Caco-2 (cell line): ENCODE measurements around the gene GPS2. TPM values are rescaled to one million over a fixed set of nuclear protein-coding genes. Genes with fewer than 3 reads are reported as not detected.
"Not testable (repeated sequence)": the region's sequence is repeated elsewhere in the genome, so short reads cannot be mapped to it uniquely, and the experiment has no call there.

Source experiments
- BruUV-seq: library from RNA; stranded (reverse); fragments of 400-500 nt; replicated peaks from 2 replicates; lab custom pipeline; 2021; lab: Mats Ljungman, UMichigan
- CTCF ChIA-PET: fragments of 300-600 bp; sonication (Branson Sonifier 250); formaldehyde crosslinking; loops from one replicate; lab custom pipeline; 2022; ENCODE audit warnings: antibody characterized with exemption; lab: Charles Lee
- POLR2A ChIA-PET: fragments of 300-600 bp; sonication (Branson Sonifier 250); formaldehyde crosslinking; loops from one replicate; lab custom pipeline; 2022; ENCODE audit warnings: antibody characterized with exemption; lab: Charles Lee
- DNase-seq, 2 experiments: peaks; one replicate each; pipeline versions ENCODE4 v3.0.0 to v3.0.0-alpha.2; 2020 to 2022
- H3K27me3 ChIP-seq: replicated peaks from 2 replicates; pipeline ENCODE4 v1.6.0; 2011; ENCODE audit warnings: low read length; ENCODE audit not compliant: control insufficient read depth, insufficient read depth
- H3K36me3 ChIP-seq: 2 replicates; pipeline ENCODE4 v1.5.1; 2011; ENCODE audit warnings: low read length; ENCODE audit not compliant: control insufficient read depth, insufficient read depth
- H3K4me1 ChIP-seq: fragments of 250-450 bp; sonication (Bioruptor Pico); 2 replicates; pipeline ENCODE4 v1.5.1; 2020; ENCODE audit warnings: mild to moderate bottlenecking
- H3K4me3 ChIP-seq: 2 replicates; pipeline ENCODE4 v1.5.1; 2011; ENCODE audit warnings: low read depth, mild to moderate bottlenecking, control low read depth, low read length
- H3K9me3 ChIP-seq: fragments of 250-450 bp; sonication (Bioruptor Pico); 2 replicates; pipeline ENCODE4 v1.5.1; 2020; ENCODE audit warnings: mild to moderate bottlenecking, moderate library complexity
- H3K27ac Mint-ChIP-seq: one replicate; pipeline ENCODE4 v1.8.0; 2022; ENCODE audit warnings: mixed read lengths; ENCODE audit not compliant: unreplicated experiment
- H3K27me3 Mint-ChIP-seq: one replicate; pipeline ENCODE4 v1.8.0; 2022; ENCODE audit warnings: mixed read lengths; ENCODE audit not compliant: insufficient read depth, unreplicated experiment
- H3K36me3 Mint-ChIP-seq: one replicate; pipeline ENCODE4 v1.8.0; 2022; ENCODE audit warnings: mild to moderate bottlenecking, mixed read lengths; ENCODE audit not compliant: insufficient read depth, unreplicated experiment
- H3K4me1 Mint-ChIP-seq: one replicate; pipeline ENCODE4 v1.8.0; 2022; ENCODE audit warnings: low read depth, mixed read lengths; ENCODE audit not compliant: unreplicated experiment
- H3K4me3 Mint-ChIP-seq: one replicate; pipeline ENCODE4 v1.8.0; 2022; ENCODE audit warnings: mild to moderate bottlenecking, moderate library complexity, mixed read lengths; ENCODE audit not compliant: unreplicated experiment
- H3K9me3 Mint-ChIP-seq: one replicate; pipeline ENCODE4 v1.8.0; 2022; ENCODE audit warnings: mixed read lengths; ENCODE audit not compliant: unreplicated experiment
- intact Hi-C: fragments of 100-400 bp; cut with micrococcal nuclease; formaldehyde crosslinking; loops from one replicate; pipeline ENCODE4 v1.10.0; 2022; ENCODE audit not compliant: unreplicated experiment
- total RNA-seq: library from RNA; stranded (reverse); gene quantifications from 2 replicates; pipeline ENCODE4 v1.2.3, GENCODE V29; 2022
- TF ChIP-seq, protein P1 (sequence below), 2 experiments: fragments of 200-600 bp in 1 of 2; IDR thresholded peaks; 1 replicate in 1 of 2; 2 replicates in 1 of 2; pipeline versions ENCODE4 v1.5.1 to v1.8.0; 2011 to 2022; ENCODE audit warnings: antibody characterized with exemption in 1 of 2, control low read depth in 1 of 2, inconsistent platforms in 1 of 2, low read depth in 1 of 2, low read length in 1 of 2, mild to moderate bottlenecking in 1 of 2, moderate library complexity in 1 of 2; ENCODE audit not compliant: insufficient read depth in 1 of 2, severe bottlenecking in 1 of 2, unreplicated experiment in 1 of 2

Gene GPS2
- total RNA-seq, 1 experiment from 2014 or later: 39.2 TPM

DNA sequence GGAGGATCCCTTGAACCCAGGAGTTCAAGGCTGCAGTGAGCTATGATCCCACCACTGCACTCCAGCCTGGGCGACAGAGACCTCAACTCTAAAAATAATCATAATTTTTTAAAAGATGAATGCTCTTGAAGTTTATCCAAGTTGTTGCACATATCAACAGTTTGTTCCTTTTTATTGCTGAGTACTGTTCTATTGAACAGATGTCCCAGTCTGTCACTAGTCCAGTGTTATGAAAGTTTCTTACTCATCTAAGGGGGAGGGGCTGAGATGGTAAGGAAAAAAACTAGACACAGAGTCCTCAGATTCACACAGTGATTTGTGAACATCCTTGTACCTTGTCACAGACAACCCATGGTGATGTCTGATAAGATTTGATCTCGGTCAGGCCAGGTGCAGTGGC, 25.0 kb upstream of the GPS2 start:
- POLR2A ChIA-PET: no interaction called here
- H3K9me3 Mint-ChIP-seq: no peaks in the 10 kb centered on the region

DNA sequence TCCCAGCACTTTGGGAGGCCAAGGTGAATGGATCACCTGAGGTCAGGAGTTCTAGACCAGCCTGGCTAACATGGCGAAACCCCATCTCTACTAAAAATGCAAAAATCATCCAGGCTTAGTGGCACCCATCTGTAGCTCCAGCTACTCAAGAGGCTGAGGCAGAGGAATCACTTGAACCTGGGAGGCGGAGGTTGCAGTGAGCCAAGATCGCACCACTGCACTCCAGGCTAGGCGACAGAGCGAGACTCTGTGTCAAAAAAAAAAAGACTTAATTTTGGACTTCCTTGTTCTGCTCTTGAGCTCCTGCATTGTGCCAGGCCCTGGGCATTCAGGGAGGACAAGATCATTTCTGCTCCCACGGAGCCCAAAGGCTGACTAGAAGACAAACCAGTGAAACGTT, 22.4 kb upstream of the GPS2 start:
- BruUV-seq, POLR2A ChIA-PET, H3K4me1 Mint-ChIP-seq, CTCF ChIA-PET, H3K4me1 ChIP-seq, DNase-seq, H3K27ac Mint-ChIP-seq, H3K9me3 Mint-ChIP-seq, H3K27me3 ChIP-seq, H3K36me3 ChIP-seq, intact Hi-C loops, H3K27me3 Mint-ChIP-seq, H3K9me3 ChIP-seq, H3K4me3 Mint-ChIP-seq, H3K4me3 ChIP-seq: not testable (repeated sequence)
- peaks cover 11% of the 10 kb centered on the region for H3K36me3 Mint-ChIP-seq

More for the DNA sequence above, 25.0 kb upstream of the GPS2 start:
- TF ChIP-seq, protein P1, sequence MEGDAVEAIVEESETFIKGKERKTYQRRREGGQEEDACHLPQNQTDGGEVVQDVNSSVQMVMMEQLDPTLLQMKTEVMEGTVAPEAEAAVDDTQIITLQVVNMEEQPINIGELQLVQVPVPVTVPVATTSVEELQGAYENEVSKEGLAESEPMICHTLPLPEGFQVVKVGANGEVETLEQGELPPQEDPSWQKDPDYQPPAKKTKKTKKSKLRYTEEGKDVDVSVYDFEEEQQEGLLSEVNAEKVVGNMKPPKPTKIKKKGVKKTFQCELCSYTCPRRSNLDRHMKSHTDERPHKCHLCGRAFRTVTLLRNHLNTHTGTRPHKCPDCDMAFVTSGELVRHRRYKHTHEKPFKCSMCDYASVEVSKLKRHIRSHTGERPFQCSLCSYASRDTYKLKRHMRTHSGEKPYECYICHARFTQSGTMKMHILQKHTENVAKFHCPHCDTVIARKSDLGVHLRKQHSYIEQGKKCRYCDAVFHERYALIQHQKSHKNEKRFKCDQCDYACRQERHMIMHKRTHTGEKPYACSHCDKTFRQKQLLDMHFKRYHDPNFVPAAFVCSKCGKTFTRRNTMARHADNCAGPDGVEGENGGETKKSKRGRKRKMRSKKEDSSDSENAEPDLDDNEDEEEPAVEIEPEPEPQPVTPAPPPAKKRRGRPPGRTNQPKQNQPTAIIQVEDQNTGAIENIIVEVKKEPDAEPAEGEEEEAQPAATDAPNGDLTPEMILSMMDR (IDR thresholded peaks at IDR 0.05; ENCODE audit: insufficient read depth in 1 of 2, low read depth in 1 of 2, low read length in 1 of 2, severe bottlenecking in 1 of 2, unreplicated experiment in 1 of 2): no peak
- no TSS peak for BruUV-seq
- peaks cover 6% of the 10 kb centered on the region for H3K4me1 Mint-ChIP-seq
- H3K27me3 Mint-ChIP-seq: peaks cover 3% of the 10 kb centered on the region
- H3K36me3 ChIP-seq: no peaks in the 10 kb centered on the region
- intact Hi-C loops: no loop called here
- H3K4me3 ChIP-seq: no peak overlapping the region
- H3K27me3 ChIP-seq: no peaks in the 10 kb centered on the region
- no peak for DNase-seq
- CTCF ChIA-PET: no interaction called here
- H3K9me3 ChIP-seq: no peaks in the 10 kb centered on the region
- no peak overlapping the region for H3K27ac Mint-ChIP-seq
- no peak overlapping the region for H3K4me3 Mint-ChIP-seq
- no peaks in the 10 kb centered on the region for H3K4me1 ChIP-seq
- peaks cover 11% of the 10 kb centered on the region for H3K36me3 Mint-ChIP-seq

DNA sequence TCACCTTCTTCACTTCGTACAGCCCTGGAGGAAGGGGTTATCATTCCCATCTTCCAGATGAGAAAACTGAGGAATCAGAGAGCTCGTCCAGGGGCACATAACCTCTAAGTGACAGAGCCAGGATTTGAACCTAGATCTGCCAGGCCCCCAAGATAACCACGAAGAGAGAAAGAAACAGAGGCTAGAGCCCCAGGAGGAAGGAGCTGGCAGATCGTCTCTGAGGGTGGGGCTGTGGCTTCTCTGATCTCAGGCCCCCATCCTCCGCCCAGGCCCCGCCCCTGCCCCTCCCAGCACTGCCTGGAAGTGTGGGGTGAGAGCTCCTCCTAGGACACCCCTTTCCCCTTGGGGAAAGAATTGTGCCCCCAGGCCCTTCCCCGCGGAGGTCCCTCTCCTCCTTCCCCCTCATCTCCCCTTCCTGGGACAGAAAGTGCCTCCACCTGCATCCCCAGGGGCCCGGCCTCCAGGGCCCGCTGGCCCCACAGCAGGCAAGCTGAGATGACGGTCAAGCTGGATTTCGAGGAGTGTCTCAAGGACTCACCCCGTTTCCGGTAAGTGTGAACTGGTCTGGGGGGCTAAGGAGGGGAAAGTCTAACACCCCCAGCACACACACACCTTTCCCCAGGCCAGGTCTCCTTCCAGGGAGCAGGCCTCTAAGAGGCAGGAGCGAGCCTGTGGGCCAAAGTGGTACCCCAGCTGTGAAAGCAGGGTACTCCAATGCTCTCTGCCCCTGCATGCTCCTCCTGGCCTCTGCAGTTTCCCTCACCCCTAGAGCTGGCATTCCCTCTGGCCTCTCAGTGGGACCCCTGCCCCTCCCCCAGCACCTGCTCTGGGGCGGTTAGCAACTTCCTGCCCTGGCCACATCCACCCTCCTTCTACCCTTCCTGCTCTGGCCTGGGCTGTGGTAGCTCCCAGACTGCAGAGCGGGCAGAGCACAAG, 21.3 kb upstream of the GPS2 start, which contains the start of gene ACAP1:
ACAP1 (plus strand) TSS at position 290 of the 936 bp plus-strand sequence; CDS start at position 496, 206 bp downstream.
- peaks cover 4% of the 10 kb centered on the region for H3K36me3 Mint-ChIP-seq
- POLR2A ChIA-PET: no interaction called here
- peaks cover 2% of the 10 kb centered on the region for H3K27me3 Mint-ChIP-seq

DNA sequence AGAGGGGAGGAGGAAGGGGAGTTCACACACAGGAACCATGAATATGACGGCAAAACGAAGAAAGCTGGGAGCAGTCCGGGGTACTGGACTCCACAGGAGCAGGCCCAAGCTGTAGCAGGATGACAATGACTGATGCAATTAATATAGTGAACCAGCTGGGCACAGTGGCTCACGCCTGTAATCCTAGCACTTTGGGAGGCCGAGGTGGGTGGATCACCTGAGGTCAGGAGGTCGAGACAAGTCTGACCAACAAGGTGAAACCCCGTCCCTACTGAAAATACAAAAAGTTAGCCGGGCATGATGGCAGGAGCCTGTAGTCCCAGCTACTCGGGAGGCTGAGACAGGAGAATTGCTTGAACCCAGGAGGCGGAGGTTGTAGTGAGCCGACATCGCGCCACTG, 20.6 kb upstream of the GPS2 start:
- H3K27me3 ChIP-seq, H3K27ac Mint-ChIP-seq, H3K4me1 ChIP-seq, intact Hi-C loops, H3K4me3 Mint-ChIP-seq, BruUV-seq, H3K4me1 Mint-ChIP-seq, H3K27me3 Mint-ChIP-seq, H3K36me3 ChIP-seq, H3K36me3 Mint-ChIP-seq, H3K9me3 Mint-ChIP-seq, DNase-seq, CTCF ChIA-PET, H3K4me3 ChIP-seq, POLR2A ChIA-PET, H3K9me3 ChIP-seq: not testable (repeated sequence)

More for the DNA sequence above, 21.3 kb upstream of the GPS2 start, which contains the start of gene ACAP1:
- TF ChIP-seq, protein P1 (IDR thresholded peaks at IDR 0.05; ENCODE audit: insufficient read depth in 1 of 2, low read depth in 1 of 2, low read length in 1 of 2, severe bottlenecking in 1 of 2, unreplicated experiment in 1 of 2): no peak
- Histone ChIP-seq H3K36me3 (no peaks in the 10 kb centered on the region), H3K9me3 (no peaks in the 10 kb centered on the region), H3K27me3 (no peaks in the 10 kb centered on the region), H3K4me3 (no peak within 1 kb of the TSS), H3K4me1 (no peaks in the 10 kb centered on the region)
- H3K9me3 Mint-ChIP-seq: no peaks in the 10 kb centered on the region
- intact Hi-C loops: no loop called here
- no TSS peak for BruUV-seq
- no peak within 1 kb of the TSS for H3K27ac Mint-ChIP-seq
- no peaks in the 10 kb centered on the region for H3K4me1 Mint-ChIP-seq
- no peak for DNase-seq
- CTCF ChIA-PET: no interaction called here
- no peak within 1 kb of the TSS for H3K4me3 Mint-ChIP-seq
